Measurements from ENCODE around the gene CTLA4.
A peak's percentile ranks its signal among the peaks of the same experiment; 100 is the strongest.
"Not testable (repeated sequence)": the region's sequence is repeated elsewhere in the genome, so short reads cannot be mapped to it uniquely, and the experiment has no call there.

CTLA4 gene

DNA sequence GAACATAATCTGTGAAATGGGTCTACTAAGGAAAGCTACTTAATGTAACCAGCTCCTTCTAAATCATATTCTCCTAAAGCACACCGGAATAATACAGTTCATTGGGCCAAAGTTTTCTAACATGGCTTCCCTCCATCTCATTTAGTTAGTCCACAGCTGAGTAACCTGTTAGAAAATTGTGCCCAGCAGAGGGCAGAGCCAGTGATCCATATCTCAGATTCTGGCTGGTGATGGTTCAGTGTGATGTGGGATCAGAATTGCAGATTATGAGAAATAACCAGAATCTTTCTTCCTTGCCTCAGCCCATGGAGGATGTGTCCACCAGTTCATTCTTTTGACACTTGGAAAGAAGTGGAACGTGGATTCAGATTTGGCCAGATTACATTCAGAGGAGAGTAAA, 9.4 kb upstream of the CTLA4 start:
- no peak for DNase-seq

GRCh38 chr2:203859030-203859789, 8.4 kb upstream of the CTLA4 start:
- DNase-seq = no peak

DNA sequence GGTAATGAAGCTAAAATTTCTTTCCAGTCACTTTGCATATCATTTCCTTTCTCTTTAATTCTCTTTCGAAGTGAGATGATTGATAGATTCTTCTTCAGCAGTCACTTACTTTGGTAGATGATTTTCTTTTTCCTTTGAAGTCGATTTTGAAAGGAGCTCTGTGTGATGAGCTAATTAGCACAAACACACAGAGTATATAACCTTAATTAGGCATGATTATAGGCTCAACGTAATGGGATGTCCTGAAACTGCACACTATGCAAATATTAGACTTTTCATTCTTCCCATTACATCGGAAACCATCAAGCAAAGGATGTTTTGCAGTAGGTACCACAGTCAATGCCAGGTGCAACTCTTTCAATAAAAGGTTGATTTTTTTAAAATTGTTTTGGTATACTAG, 6.4 kb upstream of the CTLA4 start:
- DNase-seq = no peak

- no peak for DNase-seq
Measured at GRCh38 chr2:203861607-203862006, 6.0 kb upstream of the CTLA4 start.

- no peak for DNase-seq
Measured at GRCh38 chr2:203869223-203870042, 1.9 kb downstream of the CTLA4 start.

GRCh38 chr2:203870481-203870880, 2.9 kb downstream of the CTLA4 start:
- DNase-seq = no peak

DNA sequence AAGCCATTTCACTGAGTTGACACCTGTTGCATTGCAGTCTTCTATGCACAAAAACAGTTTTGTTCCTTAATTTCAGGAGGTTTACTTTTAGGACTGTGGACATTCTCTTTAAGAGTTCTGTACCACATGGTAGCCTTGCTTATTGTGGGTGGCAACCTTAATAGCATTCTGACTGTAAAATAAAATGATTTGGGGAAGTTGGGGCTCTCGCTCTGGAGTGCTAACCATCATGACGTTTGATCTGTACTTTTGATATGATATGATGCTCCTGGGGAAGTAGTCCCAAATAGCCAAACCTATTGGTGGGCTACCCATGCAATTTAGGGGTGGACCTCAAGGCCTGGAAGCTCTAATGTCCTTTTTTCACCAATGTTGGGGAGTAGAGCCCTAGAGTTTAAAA, 3.4 kb downstream of the CTLA4 start:
- DNase-seq = no peak

GRCh38 chr2:203871371-203871983, 3.9 kb downstream of the CTLA4 start:
- DNase-seq = no peak

DNA sequence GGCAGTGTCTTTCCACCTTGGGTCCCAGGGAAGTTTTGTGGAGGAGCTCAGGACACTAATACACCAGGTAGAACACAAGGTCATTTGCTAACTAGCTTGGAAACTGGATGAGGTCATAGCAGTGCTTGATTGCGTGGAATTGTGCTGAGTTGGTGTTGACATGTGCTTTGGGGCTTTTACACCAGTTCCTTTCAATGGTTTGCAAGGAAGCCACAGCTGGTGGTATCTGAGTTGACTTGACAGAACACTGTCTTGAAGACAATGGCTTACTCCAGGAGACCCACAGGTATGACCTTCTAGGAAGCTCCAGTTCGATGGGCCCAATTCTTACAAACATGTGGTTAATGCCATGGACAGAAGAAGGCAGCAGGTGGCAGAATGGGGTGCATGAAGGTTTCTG, 5.9 kb downstream of the CTLA4 start:
- no peak for DNase-seq

DNA sequence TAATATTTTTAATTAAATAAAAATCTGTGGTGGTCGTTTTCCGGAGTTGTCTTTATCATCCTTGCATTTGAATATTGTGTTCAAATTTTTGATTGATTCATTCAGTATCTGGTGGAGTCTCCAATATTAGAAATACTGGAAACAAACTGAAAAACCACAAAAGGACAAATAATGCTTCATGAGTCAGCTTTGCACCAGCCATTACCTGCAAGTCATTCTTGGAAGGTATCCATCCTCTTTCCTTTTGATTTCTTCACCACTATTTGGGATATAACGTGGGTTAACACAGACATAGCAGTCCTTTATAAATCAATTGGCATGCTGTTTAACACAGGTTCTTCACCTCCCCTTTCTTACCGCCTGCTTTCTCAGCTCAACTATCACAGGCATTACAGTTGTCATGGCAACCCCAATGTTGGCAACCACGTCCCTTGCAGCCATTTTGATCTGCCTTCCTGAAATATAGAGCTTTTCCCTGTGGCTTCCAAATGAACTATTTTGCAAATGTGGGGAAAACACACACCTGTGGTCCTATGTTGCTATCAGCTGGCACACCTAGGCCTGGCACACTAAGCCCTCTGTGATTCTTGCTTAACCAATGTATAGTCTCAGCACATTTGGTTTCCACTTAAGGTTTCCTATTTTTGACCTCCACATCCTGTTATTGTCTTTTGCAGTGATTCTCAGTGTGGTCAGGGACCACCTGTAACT, 6.5 kb downstream of the CTLA4 start:
- no peak for DNase-seq

- no peak for DNase-seq
Measured at GRCh38 chr2:203875471-203875870, 7.9 kb downstream of the CTLA4 start.

- no peak for DNase-seq
Measured at GRCh38 chr2:203876328-203876727, 8.8 kb downstream of the CTLA4 start.

GRCh38 chr2:203878063-203878462, 10.5 kb downstream of the CTLA4 start:
- DNase-seq = no peak

GRCh38 chr2:203880557-203881125, 13.1 kb downstream of the CTLA4 start:
- DNase-seq = no peak

GRCh38 chr2:203881185-203881584, 13.6 kb downstream of the CTLA4 start:
- DNase-seq = not testable (repeated sequence)

- DNase-seq = no peak
Measured at GRCh38 chr2:203882551-203882950, 15.0 kb downstream of the CTLA4 start.

GRCh38 chr2:203886661-203887151, 19.1 kb downstream of the CTLA4 start:
- no peak for DNase-seq

- DNase-seq = no peak
Measured at GRCh38 chr2:203887677-203888076, 20.1 kb downstream of the CTLA4 start.

DNA sequence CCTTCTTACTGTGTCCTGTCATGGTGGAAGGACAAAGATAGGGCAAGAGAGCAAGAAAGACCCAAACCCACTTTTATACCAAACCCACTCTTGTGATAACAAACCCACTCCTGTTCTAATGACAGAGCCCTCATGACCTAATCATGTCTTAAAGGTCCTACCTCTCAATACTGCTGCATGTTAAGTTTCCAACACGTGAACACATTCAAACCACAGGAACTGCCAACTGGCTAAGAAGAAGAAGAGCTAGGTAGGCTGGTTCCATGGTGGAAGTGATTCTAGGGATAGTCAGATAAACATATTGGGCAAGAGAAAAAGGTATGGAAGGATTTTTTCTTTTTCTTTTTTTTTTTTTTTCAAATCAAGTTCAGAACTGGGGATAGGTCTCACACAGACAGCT, 22.0 kb downstream of the CTLA4 start:
- DNase-seq = no peak

DNA sequence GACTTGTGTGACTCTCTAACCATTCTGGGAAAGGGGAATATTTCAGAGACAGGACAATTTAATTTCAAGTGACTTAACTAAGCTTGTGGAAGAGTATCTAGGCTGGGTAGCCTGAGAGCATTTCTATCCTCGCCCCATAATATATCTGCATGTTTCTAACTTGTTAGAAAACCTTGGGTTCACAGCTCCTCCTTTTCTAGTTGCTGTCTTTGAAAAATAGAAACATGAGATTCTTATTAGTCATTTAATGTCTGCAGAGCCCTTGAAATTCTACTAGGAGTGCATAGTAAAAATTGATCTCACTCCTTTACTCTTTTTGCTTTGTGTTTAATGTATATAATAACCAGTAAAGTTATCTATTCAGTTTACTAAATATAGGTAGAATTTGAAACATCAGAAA, 22.4 kb downstream of the CTLA4 start:
- DNase-seq = no peak

DNA sequence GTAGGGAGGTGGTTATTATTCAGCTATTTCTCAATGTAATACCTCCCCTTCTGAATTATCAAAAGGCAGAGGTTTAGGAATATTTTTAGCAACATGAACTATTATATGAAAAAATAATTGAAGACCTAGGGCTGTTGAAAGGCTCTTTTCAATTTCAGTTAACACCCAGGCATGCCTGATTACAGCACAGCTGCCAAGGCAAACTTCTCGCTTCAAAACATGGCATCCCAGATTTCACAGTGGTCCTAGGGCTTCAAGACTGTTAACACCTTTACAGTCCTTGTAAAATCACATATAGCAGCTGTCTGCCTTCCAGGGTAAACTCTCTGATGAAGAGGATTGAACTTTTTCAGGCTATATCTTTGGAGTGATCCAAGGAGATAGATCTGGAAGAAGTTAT, 23.2 kb downstream of the CTLA4 start:
- no peak for DNase-seq

- DNase-seq = peak; percentile 41
Measured at GRCh38 chr2:203891474-203891873, 23.9 kb downstream of the CTLA4 start.

GRCh38 chr2:203892207-203892606, 24.6 kb downstream of the CTLA4 start:
- no peak for DNase-seq

Measured in hematopoietic multipotent progenitor cell treated with erythropoietin and hydrocortisone succinate and interleukin-3 and kit ligand, for 4 days (in vitro differentiated cells).